ENCODE measurements around the gene LMNA.

The LMNA gene

DNA sequence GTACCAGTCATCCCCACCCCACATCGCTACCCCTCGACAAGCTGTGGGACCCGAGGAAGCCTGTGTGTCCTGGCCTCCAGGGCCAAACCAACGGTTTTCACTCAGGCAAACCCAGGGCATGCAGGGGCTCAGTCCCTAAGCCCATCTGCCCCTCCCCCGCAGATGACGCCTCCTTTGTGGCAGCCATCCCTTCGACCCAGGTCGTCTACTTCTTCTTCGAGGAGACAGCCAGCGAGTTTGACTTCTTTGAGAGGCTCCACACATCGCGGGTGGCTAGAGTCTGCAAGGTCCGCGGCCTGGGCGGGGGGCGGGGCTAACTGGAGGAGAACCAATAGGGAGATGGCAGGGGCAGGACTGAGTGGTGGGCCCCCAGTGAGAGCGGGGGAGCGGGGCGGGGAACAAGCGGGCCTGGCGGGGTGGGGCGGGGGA is 46.2 kb downstream of the LMNA start:
- H3K4me3 ChIP-seq (ENCODE audit: low read length): peak overlapping the region; percentile 2
- peak; percentile 37 for DNase-seq (ENCODE audit: low read depth)
- TF ChIP-seq, protein P1, sequence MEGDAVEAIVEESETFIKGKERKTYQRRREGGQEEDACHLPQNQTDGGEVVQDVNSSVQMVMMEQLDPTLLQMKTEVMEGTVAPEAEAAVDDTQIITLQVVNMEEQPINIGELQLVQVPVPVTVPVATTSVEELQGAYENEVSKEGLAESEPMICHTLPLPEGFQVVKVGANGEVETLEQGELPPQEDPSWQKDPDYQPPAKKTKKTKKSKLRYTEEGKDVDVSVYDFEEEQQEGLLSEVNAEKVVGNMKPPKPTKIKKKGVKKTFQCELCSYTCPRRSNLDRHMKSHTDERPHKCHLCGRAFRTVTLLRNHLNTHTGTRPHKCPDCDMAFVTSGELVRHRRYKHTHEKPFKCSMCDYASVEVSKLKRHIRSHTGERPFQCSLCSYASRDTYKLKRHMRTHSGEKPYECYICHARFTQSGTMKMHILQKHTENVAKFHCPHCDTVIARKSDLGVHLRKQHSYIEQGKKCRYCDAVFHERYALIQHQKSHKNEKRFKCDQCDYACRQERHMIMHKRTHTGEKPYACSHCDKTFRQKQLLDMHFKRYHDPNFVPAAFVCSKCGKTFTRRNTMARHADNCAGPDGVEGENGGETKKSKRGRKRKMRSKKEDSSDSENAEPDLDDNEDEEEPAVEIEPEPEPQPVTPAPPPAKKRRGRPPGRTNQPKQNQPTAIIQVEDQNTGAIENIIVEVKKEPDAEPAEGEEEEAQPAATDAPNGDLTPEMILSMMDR (conservative IDR thresholded peaks at IDR 0.05; ENCODE audit: low read depth, low read length): no peak

- H3K4me3 ChIP-seq (ENCODE audit: low read length): no peak overlapping the region
- DNase-seq (ENCODE audit: low read depth): peak; percentile 67
- TF ChIP-seq, protein P1 (conservative IDR thresholded peaks at IDR 0.05; ENCODE audit: low read depth, low read length): no peak
These were observed 48.0 kb downstream of the LMNA start for GRCh38 chr1:156162430-156163037.

- no peak for DNase-seq (ENCODE audit: low read depth)
- TF ChIP-seq, protein P1 (conservative IDR thresholded peaks at IDR 0.05; ENCODE audit: low read depth, low read length): no peak
- no peak overlapping the region for H3K4me3 ChIP-seq (ENCODE audit: low read length)
These were observed 49.2 kb downstream of the LMNA start for GRCh38 chr1:156163712-156164111.

DNA sequence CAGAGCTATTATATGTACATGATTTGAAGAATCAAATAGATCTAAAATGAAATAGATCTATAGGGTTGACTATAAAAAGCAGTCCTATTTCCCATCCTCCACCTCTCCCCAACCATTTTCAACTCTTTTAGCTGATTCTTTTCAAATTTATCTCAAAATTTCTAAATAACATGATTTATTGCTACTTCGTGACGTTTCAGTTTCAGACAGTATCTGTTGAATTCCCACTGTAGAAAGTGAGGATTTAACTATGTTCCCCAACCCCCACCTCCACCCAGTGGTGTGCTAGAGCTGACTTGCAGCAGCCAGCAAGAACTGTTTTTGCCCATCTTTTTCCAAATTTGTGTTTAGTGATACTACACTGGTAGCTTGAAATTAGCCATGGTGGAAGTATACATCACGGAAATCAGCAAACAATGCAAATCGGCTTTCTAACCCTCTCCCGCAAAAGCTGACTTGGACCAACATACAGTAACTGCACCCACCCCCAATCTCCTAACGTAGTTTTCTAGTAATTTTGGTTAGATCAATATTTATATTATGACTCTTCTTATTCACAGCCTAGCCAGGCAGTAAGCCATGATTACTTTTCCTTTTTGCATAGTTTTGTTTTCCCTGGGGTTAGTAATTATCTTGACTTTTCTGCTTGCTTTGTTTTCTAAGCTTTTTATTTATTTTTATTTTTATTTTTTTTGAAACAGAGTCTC is 49.8 kb downstream of the LMNA start:
- TF ChIP-seq, protein P1 (conservative IDR thresholded peaks at IDR 0.05; ENCODE audit: low read depth, low read length): no peak
- H3K4me3 ChIP-seq (ENCODE audit: low read length): no peak overlapping the region
- no peak for DNase-seq (ENCODE audit: low read depth)

- TF ChIP-seq, protein P1 (conservative IDR thresholded peaks at IDR 0.05; ENCODE audit: low read depth, low read length): no peak
- no peak for DNase-seq (ENCODE audit: low read depth)
- no peak overlapping the region for H3K4me3 ChIP-seq (ENCODE audit: low read length)
These were observed 50.6 kb downstream of the LMNA start for GRCh38 chr1:156165083-156165482.

DNA sequence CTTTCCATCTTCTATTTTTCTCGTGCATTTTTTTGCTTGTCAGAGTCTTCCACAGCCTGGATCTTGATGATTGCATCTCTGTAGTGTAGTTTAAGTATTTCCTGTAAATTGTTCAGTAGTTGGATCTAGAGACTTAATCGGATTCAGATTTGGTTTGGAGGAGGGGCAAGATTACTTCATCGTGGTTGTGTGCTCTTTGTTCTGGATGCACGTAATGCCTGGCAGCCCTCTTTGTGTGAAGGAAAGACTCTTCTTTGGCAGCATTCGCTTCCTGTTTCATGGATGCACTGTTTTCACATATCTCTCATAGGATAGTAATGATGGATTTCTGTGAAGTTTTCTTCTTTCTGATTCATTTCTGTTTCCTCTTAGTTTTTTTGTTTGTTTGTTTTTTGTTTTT is 53.0 kb downstream of the LMNA start:
- H3K4me3 ChIP-seq (ENCODE audit: low read length): no peak overlapping the region
- TF ChIP-seq, protein P1 (conservative IDR thresholded peaks at IDR 0.05; ENCODE audit: low read depth, low read length): no peak
- no peak for DNase-seq (ENCODE audit: low read depth)

Measured in retinal pigment epithelial cell (primary cell).